SU-DHL-6 (cell line): Measurements from ENCODE around the gene SMARCD3.

Experiments
- EZH2phosphoT487 ChIP-seq: fragments of 200-600 bp; sonication (generic), shearing (Covaris generic); conservative IDR thresholded peaks from 2 replicates; pipeline ENCODE4 v1.6.1; 2018; ENCODE audit warnings: mild to moderate bottlenecking, antibody characterized with exemption, low read length, moderate library complexity, mixed read lengths
- TF ChIP-seq, protein P1 (sequence below): fragments of 200-600 bp; sonication (generic); IDR thresholded peaks from one replicate; pipeline ENCODE4 v1.5.1; 2017; ENCODE audit warnings: antibody characterized with exemption, mild to moderate bottlenecking, low read length, moderate library complexity; ENCODE audit not compliant: insufficient read depth, poor library complexity, severe bottlenecking

DNA sequence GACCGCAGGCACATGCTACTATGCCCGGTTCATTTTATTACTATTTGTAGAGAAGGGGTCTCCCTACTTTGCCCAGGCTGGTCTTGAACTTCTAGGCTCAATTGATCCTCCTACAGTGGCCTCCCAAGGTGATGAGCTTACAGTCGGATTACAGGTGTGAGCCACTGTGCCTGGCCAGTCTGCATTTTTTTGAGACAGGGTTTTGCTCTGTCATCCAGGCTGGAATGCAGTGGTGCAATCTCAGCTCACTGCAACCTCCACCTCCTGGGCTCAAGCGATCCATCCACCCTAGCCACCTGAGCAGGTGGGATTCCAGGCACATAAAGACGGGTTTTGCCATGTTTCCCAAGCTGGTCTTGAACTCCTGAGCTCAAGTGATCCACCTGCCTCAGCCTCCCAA, 35.9 kb downstream of the SMARCD3 start:
- TF ChIP-seq, protein P1, sequence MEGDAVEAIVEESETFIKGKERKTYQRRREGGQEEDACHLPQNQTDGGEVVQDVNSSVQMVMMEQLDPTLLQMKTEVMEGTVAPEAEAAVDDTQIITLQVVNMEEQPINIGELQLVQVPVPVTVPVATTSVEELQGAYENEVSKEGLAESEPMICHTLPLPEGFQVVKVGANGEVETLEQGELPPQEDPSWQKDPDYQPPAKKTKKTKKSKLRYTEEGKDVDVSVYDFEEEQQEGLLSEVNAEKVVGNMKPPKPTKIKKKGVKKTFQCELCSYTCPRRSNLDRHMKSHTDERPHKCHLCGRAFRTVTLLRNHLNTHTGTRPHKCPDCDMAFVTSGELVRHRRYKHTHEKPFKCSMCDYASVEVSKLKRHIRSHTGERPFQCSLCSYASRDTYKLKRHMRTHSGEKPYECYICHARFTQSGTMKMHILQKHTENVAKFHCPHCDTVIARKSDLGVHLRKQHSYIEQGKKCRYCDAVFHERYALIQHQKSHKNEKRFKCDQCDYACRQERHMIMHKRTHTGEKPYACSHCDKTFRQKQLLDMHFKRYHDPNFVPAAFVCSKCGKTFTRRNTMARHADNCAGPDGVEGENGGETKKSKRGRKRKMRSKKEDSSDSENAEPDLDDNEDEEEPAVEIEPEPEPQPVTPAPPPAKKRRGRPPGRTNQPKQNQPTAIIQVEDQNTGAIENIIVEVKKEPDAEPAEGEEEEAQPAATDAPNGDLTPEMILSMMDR, result no peak
- no peak for TF ChIP-seq EZH2phosphoT487
